Measurements from ENCODE around the gene SEPTIN3.

Gene SEPTIN3

GRCh38 chr22:41992496-41992895 is 23.3 kb downstream of the SEPTIN3 start:
- no peaks in the 10 kb centered on the region for H3K9me3 ChIP-seq (ENCODE audit: control insufficient read depth, insufficient read depth, low read length)
- DNase-seq (ENCODE audit: low read depth, low spot score), result no peak
- WGBS (ENCODE audit: insufficient coverage, insufficient read length), result no CpG with 5 or more reads among the region's 5 CpGs
- no peak overlapping the region for H3K27ac ChIP-seq (ENCODE audit: low read length)
- H3K36me3 ChIP-seq (ENCODE audit: control insufficient read depth, insufficient read depth, low read length), result 0 out of 2 replicates have a peak, but pooled peaks cover 2% of the 10 kb centered on the region
- H3K4me1 ChIP-seq (ENCODE audit: control insufficient read depth, insufficient read depth, low read length), result no peaks in the 10 kb centered on the region
- no peaks in the 10 kb centered on the region for H3K27me3 ChIP-seq (ENCODE audit: control insufficient read depth, insufficient read depth, low read length)
- no peak overlapping the region for H3K4me3 ChIP-seq (ENCODE audit: low read length)

GRCh38 chr22:41995211-41995610 is 26.0 kb downstream of the SEPTIN3 start:
- Histone ChIP-seq H3K4me1 (ENCODE audit: control insufficient read depth, insufficient read depth, low read length) (no peaks in the 10 kb centered on the region), H3K4me3 (ENCODE audit: low read length) (no peak overlapping the region), H3K9me3 (ENCODE audit: control insufficient read depth, insufficient read depth, low read length) (no peaks in the 10 kb centered on the region), H3K27ac (ENCODE audit: low read length) (no peak overlapping the region), H3K27me3 (ENCODE audit: control insufficient read depth, insufficient read depth, low read length) (no peaks in the 10 kb centered on the region), H3K36me3 (ENCODE audit: control insufficient read depth, insufficient read depth, low read length) (no peaks in the 10 kb centered on the region)
- no CpG with 5 or more reads among the region's 3 CpGs for WGBS (ENCODE audit: insufficient coverage, insufficient read length)
- DNase-seq (ENCODE audit: low read depth, low spot score), result no peak

- no peak overlapping the region for H3K27ac ChIP-seq (ENCODE audit: low read length)
- no peaks in the 10 kb centered on the region for H3K27me3 ChIP-seq (ENCODE audit: control insufficient read depth, insufficient read depth, low read length)
- no peaks in the 10 kb centered on the region for H3K4me1 ChIP-seq (ENCODE audit: control insufficient read depth, insufficient read depth, low read length)
- no peak for DNase-seq (ENCODE audit: low read depth, low spot score)
- no CpG with 5 or more reads among the region's 5 CpGs for WGBS (ENCODE audit: insufficient coverage, insufficient read length)
- H3K36me3 ChIP-seq (ENCODE audit: control insufficient read depth, insufficient read depth, low read length), result no peaks in the 10 kb centered on the region
- H3K4me3 ChIP-seq (ENCODE audit: low read length), result no peak overlapping the region
- H3K9me3 ChIP-seq (ENCODE audit: control insufficient read depth, insufficient read depth, low read length), result no peaks in the 10 kb centered on the region
Measured at GRCh38 chr22:41996826-41997225, 27.6 kb downstream of the SEPTIN3 start.

- WGBS (ENCODE audit: insufficient coverage, insufficient read length), result no CpG with 5 or more reads among the region's 71 CpGs
- no peak for DNase-seq (ENCODE audit: low read depth, low spot score)
- no peaks in the 10 kb centered on the region for H3K4me1 ChIP-seq (ENCODE audit: control insufficient read depth, insufficient read depth, low read length)
- H3K27me3 ChIP-seq (ENCODE audit: control insufficient read depth, insufficient read depth, low read length), result no peaks in the 10 kb centered on the region
- H3K4me3 ChIP-seq (ENCODE audit: low read length), result no peak within 1 kb of the TSS
- no peaks in the 10 kb centered on the region for H3K9me3 ChIP-seq (ENCODE audit: control insufficient read depth, insufficient read depth, low read length)
- no peak within 1 kb of the TSS for H3K27ac ChIP-seq (ENCODE audit: low read length)
- no peaks in the 10 kb centered on the region for H3K36me3 ChIP-seq (ENCODE audit: control insufficient read depth, insufficient read depth, low read length)
Measured at GRCh38 chr22:41998361-41999261, 29.4 kb downstream of the SEPTIN3 start, which contains the start of gene WBP2NL. Gene WBP2NL (plus strand): TSS chr22:41998788. CDS start chr22:41998819, 31 bp downstream.

- no peaks in the 10 kb centered on the region for H3K27me3 ChIP-seq (ENCODE audit: control insufficient read depth, insufficient read depth, low read length)
- no peak overlapping the region for H3K4me3 ChIP-seq (ENCODE audit: low read length)
- no peaks in the 10 kb centered on the region for H3K9me3 ChIP-seq (ENCODE audit: control insufficient read depth, insufficient read depth, low read length)
- H3K36me3 ChIP-seq (ENCODE audit: control insufficient read depth, insufficient read depth, low read length), result no peaks in the 10 kb centered on the region
- no peak overlapping the region for H3K27ac ChIP-seq (ENCODE audit: low read length)
- WGBS (ENCODE audit: insufficient coverage, insufficient read length), result no CpG with 5 or more reads among the region's 8 CpGs
- no peak for DNase-seq (ENCODE audit: low read depth, low spot score)
- no peaks in the 10 kb centered on the region for H3K4me1 ChIP-seq (ENCODE audit: control insufficient read depth, insufficient read depth, low read length)
Measured at GRCh38 chr22:42000466-42000865, 31.2 kb downstream of the SEPTIN3 start.

GRCh38 chr22:42001121-42001520 is 31.9 kb downstream of the SEPTIN3 start:
- WGBS (ENCODE audit: insufficient coverage, insufficient read length), result no CpG with 5 or more reads among the region's 8 CpGs
- Histone ChIP-seq H3K4me3 (ENCODE audit: low read length) (no peak overlapping the region), H3K36me3 (ENCODE audit: control insufficient read depth, insufficient read depth, low read length) (no peaks in the 10 kb centered on the region)

GRCh38 chr22:42001706-42002105 is 32.5 kb downstream of the SEPTIN3 start:
- WGBS (ENCODE audit: insufficient coverage, insufficient read length), result no CpG with 5 or more reads among the region's 12 CpGs
- Histone ChIP-seq H3K36me3 (ENCODE audit: control insufficient read depth, insufficient read depth, low read length) (no peaks in the 10 kb centered on the region), H3K27me3 (ENCODE audit: control insufficient read depth, insufficient read depth, low read length) (no peaks in the 10 kb centered on the region), H3K9me3 (ENCODE audit: control insufficient read depth, insufficient read depth, low read length) (no peaks in the 10 kb centered on the region), H3K4me1 (ENCODE audit: control insufficient read depth, insufficient read depth, low read length) (no peaks in the 10 kb centered on the region), H3K27ac (ENCODE audit: low read length) (no peak overlapping the region), H3K4me3 (ENCODE audit: low read length) (no peak overlapping the region)
- DNase-seq (ENCODE audit: low read depth, low spot score), result no peak

More at GRCh38 chr22:42001121-42001520, 31.9 kb downstream of the SEPTIN3 start:
- Histone ChIP-seq H3K27ac (ENCODE audit: low read length) (no peak overlapping the region), H3K9me3 (ENCODE audit: control insufficient read depth, insufficient read depth, low read length) (no peaks in the 10 kb centered on the region), H3K27me3 (ENCODE audit: control insufficient read depth, insufficient read depth, low read length) (no peaks in the 10 kb centered on the region), H3K4me1 (ENCODE audit: control insufficient read depth, insufficient read depth, low read length) (no peaks in the 10 kb centered on the region)
- DNase-seq (ENCODE audit: low read depth, low spot score), result no peak

GRCh38 chr22:42007922-42008321 is 38.7 kb downstream of the SEPTIN3 start:
- DNase-seq (ENCODE audit: low read depth, low spot score), result no peak
- no peak overlapping the region for H3K27ac ChIP-seq (ENCODE audit: low read length)
- H3K36me3 ChIP-seq (ENCODE audit: control insufficient read depth, insufficient read depth, low read length), result no peaks in the 10 kb centered on the region
- H3K27me3 ChIP-seq (ENCODE audit: control insufficient read depth, insufficient read depth, low read length), result no peaks in the 10 kb centered on the region
- WGBS (ENCODE audit: insufficient coverage, insufficient read length), result no CpG with 5 or more reads among the region's 4 CpGs
- no peak overlapping the region for H3K4me3 ChIP-seq (ENCODE audit: low read length)
- H3K4me1 ChIP-seq (ENCODE audit: control insufficient read depth, insufficient read depth, low read length), result no peaks in the 10 kb centered on the region
- no peaks in the 10 kb centered on the region for H3K9me3 ChIP-seq (ENCODE audit: control insufficient read depth, insufficient read depth, low read length)

- no peak for DNase-seq (ENCODE audit: low read depth, low spot score)
- no peaks in the 10 kb centered on the region for H3K36me3 ChIP-seq (ENCODE audit: control insufficient read depth, insufficient read depth, low read length)
- no peak overlapping the region for H3K4me3 ChIP-seq (ENCODE audit: low read length)
- H3K27ac ChIP-seq (ENCODE audit: low read length), result no peak overlapping the region
- H3K27me3 ChIP-seq (ENCODE audit: control insufficient read depth, insufficient read depth, low read length), result no peaks in the 10 kb centered on the region
- no CpG with 5 or more reads among the region's 7 CpGs for WGBS (ENCODE audit: insufficient coverage, insufficient read length)
- H3K4me1 ChIP-seq (ENCODE audit: control insufficient read depth, insufficient read depth, low read length), result no peaks in the 10 kb centered on the region
- no peaks in the 10 kb centered on the region for H3K9me3 ChIP-seq (ENCODE audit: control insufficient read depth, insufficient read depth, low read length)
Measured at GRCh38 chr22:42010778-42011177, 41.5 kb downstream of the SEPTIN3 start.

GRCh38 chr22:42013385-42013784 is 44.1 kb downstream of the SEPTIN3 start:
- no CpG with 5 or more reads among the region's 4 CpGs for WGBS (ENCODE audit: insufficient coverage, insufficient read length)
- no peak overlapping the region for H3K4me3 ChIP-seq (ENCODE audit: low read length)
- H3K36me3 ChIP-seq (ENCODE audit: control insufficient read depth, insufficient read depth, low read length), result no peaks in the 10 kb centered on the region
- no peak for DNase-seq (ENCODE audit: low read depth, low spot score)
- H3K27me3 ChIP-seq (ENCODE audit: control insufficient read depth, insufficient read depth, low read length), result no peaks in the 10 kb centered on the region
- no peaks in the 10 kb centered on the region for H3K9me3 ChIP-seq (ENCODE audit: control insufficient read depth, insufficient read depth, low read length)
- no peak overlapping the region for H3K27ac ChIP-seq (ENCODE audit: low read length)
- no peaks in the 10 kb centered on the region for H3K4me1 ChIP-seq (ENCODE audit: control insufficient read depth, insufficient read depth, low read length)

GRCh38 chr22:42016111-42016510 is 46.9 kb downstream of the SEPTIN3 start:
- no peak for DNase-seq (ENCODE audit: low read depth, low spot score)
- no peak overlapping the region for H3K4me3 ChIP-seq (ENCODE audit: low read length)
- H3K4me1 ChIP-seq (ENCODE audit: control insufficient read depth, insufficient read depth, low read length), result no peaks in the 10 kb centered on the region
- no peaks in the 10 kb centered on the region for H3K9me3 ChIP-seq (ENCODE audit: control insufficient read depth, insufficient read depth, low read length)
- no CpG with 5 or more reads among the region's 10 CpGs for WGBS (ENCODE audit: insufficient coverage, insufficient read length)
- H3K36me3 ChIP-seq (ENCODE audit: control insufficient read depth, insufficient read depth, low read length), result no peaks in the 10 kb centered on the region
- H3K27ac ChIP-seq (ENCODE audit: low read length), result no peak overlapping the region
- no peaks in the 10 kb centered on the region for H3K27me3 ChIP-seq (ENCODE audit: control insufficient read depth, insufficient read depth, low read length)

Data from iPS DF 6.9 (cell line).